DLD1 (cell line): ENCODE results near the gene CCDC121.

Source experiments
- in situ Hi-C: cut with HindIII; loops from 2 replicates; pipeline ENCODE4 v1.10.0; 2017; ENCODE audit warnings: low sequenced_read_pairs

CCDC121 gene

GRCh38 chr2:27583390-27583915 is 45.4 kb downstream of the CCDC121 start:
- in situ Hi-C loops = no loop called here

- in situ Hi-C loops = no loop called here
These were observed 46.0 kb downstream of the CCDC121 start, which contains the start of gene ZNF512 for GRCh38 chr2:27582695-27583389. Gene ZNF512, plus strand, starts transcription at chr2:27583042. Its CDS starts 71 bp downstream, at chr2:27583113.

- in situ Hi-C loops = no loop called here
These were observed 46.6 kb downstream of the CCDC121 start for GRCh38 chr2:27582129-27582694.

- in situ Hi-C loops = no loop called here
These were observed 47.2 kb downstream of the CCDC121 start for GRCh38 chr2:27581417-27582128.
